Activated naive CD8-positive, alpha-beta T cell treated with anti-CD3 and anti-CD28 coated beads, Interleukin-2, amount 50 U/mL, for 16 hours (primary cell): Measurements from ENCODE around the gene CALM1.
"Not testable (repeated sequence)": the region's sequence is repeated elsewhere in the genome, so short reads cannot be mapped to it uniquely, and the experiment has no call there.

Experiments used
- DNase-seq: peaks from one replicate; pipeline ENCODE4 v3.0.0-alpha.2; 2020; ENCODE audit warnings: low read depth, low spot score

CALM1 gene

DNA sequence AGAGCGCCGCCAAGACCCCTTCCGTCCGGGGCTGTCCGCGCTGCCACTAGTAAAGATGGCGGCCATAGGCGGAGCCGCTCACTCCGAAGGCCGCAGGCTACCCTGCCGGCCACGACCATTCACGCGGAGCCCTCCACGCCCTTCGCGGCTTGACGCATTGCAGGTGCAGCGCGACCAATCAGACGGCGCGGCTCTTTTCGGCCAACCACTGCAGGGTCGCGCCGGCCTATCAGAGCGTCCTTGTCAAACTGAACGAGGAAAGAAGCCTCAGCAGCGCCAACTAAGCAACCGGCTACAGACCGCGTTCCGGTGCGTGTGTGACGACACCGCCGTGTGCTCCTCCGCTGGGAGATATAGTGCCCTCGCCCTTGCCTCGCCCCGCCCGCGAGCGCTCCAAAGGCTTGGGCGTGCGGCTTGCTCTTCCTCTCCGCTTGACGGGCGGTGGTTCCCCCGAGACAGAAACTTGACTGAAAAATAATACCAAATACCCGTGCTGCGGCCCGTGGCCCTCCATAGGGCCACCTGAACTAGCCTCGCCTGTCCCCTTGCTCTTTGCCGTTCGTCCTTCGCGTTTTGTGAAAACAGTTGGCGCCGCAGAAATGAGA is 13.6 kb upstream of the CALM1 start:
- DNase-seq = peak; percentile 94

GRCh38 chr14:90383731-90384542 is 12.9 kb upstream of the CALM1 start:
- DNase-seq = no peak

- no peak for DNase-seq
Observed at GRCh38 chr14:90384543-90384911, 12.3 kb upstream of the CALM1 start.

DNA sequence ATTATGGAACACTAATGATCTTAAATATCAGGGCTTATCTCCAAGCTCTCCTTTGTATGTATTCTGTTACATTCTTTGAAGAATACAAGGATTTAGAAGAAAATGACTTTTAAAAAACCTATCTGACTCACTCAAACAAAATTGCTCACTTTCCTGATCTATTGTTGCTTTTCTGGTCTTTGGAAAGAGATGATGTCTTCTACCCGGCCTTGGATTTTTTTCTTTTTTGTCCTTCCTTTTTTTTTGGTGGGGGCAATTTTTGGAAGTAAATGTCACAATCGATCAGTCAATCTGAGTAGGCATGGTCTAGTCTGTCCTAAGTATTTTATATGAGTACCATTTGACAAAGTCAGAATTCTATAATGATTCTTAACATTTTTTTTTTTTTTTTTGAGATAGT is 10.5 kb upstream of the CALM1 start:
- no peak for DNase-seq

DNA sequence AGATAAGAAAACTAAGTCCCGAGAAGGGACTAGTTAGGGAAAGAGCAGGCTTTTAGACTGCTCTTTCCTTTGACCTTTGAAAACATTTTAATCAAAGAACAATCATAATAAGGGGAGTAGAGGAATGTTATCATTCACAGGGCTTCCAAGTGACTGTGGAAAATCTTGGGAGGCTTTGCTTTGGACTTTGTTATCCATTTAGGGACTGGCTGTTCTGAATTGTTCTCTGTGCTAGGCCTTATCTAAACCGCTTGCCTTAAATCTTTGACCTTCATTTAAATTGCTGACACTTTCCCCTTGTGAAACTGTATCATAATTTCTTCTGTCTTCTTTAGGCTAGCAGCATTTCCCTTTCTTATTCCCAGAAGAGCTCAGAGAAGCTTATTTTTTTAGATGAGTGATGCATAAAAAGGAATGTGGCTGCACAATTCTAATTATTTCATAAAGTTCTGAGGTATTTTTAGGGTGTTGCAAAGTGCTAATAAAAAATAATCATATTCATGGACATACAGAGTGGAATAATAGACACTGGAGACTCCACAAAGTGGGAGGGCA is 9.5 kb upstream of the CALM1 start:
- DNase-seq = no peak

- no peak for DNase-seq
Observed at GRCh38 chr14:90388437-90388836, 8.4 kb upstream of the CALM1 start.

GRCh38 chr14:90388982-90389381 is 7.8 kb upstream of the CALM1 start:
- DNase-seq = no peak

DNA sequence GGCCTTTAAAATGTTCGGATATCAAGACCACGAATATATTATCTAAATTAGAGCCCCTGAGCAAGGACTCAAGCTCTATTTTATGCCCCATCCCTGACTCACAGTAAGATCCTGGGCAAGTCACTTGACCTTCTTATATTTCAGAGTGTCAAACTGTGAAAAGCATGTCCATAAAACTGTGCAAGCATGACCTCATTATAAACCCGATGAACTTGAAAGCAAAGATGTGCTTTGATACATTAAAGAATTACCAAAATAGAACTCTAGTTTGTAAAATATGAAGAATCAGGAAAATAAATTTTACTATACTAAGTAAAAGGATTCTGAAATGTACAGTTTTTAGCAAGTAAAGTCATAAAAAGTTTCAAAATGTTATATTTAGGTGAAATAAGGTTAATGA is 2.9 kb upstream of the CALM1 start:
- no peak for DNase-seq

- not testable (repeated sequence) for DNase-seq
Observed at GRCh38 chr14:90394782-90395181, 2.0 kb upstream of the CALM1 start.

- no peak for DNase-seq
Observed at GRCh38 chr14:90397425-90398314, 841 bp downstream of the CALM1 start.

GRCh38 chr14:90398315-90398839 is 1.5 kb downstream of the CALM1 start:
- DNase-seq = no peak

GRCh38 chr14:90398841-90399540 is 2.2 kb downstream of the CALM1 start:
- DNase-seq = no peak

DNA sequence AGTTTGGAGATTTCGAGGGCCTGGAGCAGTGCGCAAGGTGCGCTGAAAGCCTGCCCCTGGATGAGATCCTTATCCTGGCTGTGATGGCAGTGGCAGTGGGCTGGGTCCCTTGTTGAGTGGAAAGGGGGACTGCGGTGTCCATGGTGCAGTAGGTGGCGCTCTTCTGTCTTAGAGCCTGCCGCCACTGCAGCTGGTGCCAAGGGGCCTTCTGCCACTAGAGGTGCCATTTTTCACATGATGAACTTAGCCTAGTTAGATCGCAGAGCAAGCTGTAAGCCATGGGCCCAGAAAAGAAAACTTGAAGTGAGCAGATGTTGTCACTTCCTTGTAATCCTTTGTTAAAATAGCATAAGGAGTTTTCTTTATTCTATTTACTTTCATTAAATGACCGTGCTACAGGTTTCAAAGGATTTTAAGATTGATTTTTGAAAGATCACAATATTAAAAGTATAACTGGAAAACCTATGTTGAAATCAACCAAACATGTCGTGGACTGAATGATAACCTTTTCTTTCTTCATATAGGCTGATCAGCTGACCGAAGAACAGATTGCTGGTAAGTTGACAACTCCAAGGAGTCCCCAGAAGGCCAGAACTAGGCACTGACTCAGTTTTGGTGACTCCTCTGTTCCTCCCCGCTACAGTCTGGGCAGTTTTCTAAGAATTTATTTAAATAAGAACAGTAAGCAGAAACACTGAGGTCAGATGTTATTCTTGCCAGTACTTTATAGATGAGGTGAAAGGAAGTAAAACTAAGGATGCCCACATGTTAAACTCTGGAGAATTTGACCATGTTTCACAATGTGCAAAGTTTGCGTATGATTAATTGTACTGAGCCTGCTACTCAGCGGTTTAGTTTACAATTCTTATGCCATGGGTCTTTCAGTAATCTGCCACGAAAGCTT is 3.0 kb downstream of the CALM1 start:
- peak; percentile 70 for DNase-seq

DNA sequence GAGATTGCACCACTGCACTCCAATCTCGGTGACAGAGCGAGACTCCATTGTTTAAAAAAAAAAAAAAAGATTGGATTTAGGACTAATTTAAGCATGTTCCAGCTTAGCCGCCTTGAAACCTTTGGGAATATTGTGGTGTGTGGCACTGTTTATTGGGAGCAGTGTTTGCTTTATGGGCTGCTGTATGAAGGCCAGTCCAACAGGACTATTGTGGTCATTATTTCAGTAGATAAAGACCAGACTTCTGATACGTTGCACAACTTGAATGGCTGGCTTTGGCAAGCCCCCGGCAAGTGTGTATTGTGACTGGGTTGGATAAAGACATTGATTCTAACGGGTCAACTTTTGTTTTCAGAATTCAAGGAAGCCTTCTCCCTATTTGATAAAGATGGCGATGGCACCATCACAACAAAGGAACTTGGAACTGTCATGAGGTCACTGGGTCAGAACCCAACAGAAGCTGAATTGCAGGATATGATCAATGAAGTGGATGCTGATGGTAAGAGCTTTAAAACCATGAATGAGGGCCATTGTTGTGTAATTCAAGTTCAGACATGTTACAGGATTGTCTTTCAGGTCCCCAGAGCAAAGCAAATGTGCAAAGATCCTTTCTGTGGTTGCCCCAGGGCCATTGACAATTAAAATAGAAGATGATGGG is 4.2 kb downstream of the CALM1 start:
- no peak for DNase-seq

DNA sequence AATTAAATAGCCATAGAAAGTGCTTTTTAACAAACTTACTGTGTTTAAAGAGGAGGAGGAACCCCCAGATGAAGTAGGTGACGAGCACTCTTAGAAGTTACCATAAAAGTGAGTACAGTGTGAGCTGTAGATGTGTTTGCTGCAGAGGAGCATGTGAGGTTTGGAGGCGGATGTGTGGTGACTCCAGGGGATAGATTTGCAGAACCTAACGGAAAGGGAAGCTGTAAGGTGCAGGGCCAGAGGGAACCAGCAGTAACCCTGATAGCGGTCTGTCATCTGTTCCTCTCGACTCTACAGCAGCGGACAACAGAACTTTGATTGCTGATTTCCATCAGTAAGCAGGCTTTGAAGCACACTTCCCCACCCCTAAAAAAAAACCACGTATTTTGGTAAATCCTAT is 5.2 kb downstream of the CALM1 start:
- DNase-seq = no peak

DNA sequence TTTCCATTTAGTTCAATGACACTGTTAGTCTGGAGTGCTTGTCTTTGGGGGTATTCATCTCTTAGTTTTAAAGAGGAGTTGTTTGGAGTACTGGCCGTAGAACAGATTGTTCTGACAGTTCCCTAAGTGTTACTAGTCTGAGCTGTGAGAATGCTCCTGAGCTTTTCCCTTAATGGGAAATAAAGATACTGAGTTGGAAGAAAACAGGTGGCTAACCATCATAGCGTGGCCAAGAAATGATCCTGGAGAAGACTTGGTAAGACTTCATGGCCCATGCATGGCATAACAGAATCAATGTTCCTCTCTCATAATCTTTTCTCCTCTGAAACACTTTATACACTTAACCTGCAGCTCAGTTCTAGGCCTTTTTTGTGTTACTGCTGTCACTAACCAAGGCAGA is 6.2 kb downstream of the CALM1 start:
- DNase-seq = no peak

- DNase-seq = no peak
Observed at GRCh38 chr14:90405101-90405500, 8.3 kb downstream of the CALM1 start.

- DNase-seq = no peak
Observed at GRCh38 chr14:90405755-90406154, 8.9 kb downstream of the CALM1 start.

- no peak for DNase-seq
Observed at GRCh38 chr14:90406384-90406798, 9.6 kb downstream of the CALM1 start.

GRCh38 chr14:90407230-90407629 is 10.4 kb downstream of the CALM1 start:
- no peak for DNase-seq
